Bronchial epithelial cell (primary cell): ENCODE results near the gene MAPT. TPM values are rescaled to one million over a fixed set of nuclear protein-coding genes. Genes with fewer than 3 reads are reported as not detected.

Source experiments
- DNase-seq: peaks from one replicate; pipeline ENCODE4 v3.0.0-alpha.2; 2010; ENCODE audit warnings: low read depth
- FAIRE-seq: peaks from 2 replicates; lab custom pipeline; 2011; peaks lifted over from hg19 to GRCh38; lab: Jason Lieb, UNC
- H3K27me3 ChIP-seq: 2 replicates; pipeline ENCODE4 v1.5.1; 2011; ENCODE audit warnings: low read length; ENCODE audit not compliant: control insufficient read depth, insufficient read depth
- H3K36me3 ChIP-seq: 2 replicates; pipeline ENCODE4 v1.5.1; 2011; ENCODE audit warnings: low read length; ENCODE audit not compliant: control insufficient read depth, insufficient read depth
- H3K4me3 ChIP-seq: 2 replicates; pipeline ENCODE4 v1.5.1; 2011; ENCODE audit warnings: mild to moderate bottlenecking, low read depth, low read length, control low read depth
- total RNA-seq: library from RNA; depleted of rRNA; stranded (reverse); fragments of >200 nt; gene quantifications from 2 replicates; pipeline ENCODE4 v1.2.1, GENCODE V29; 2014
- TF ChIP-seq, protein P1 (sequence below): IDR thresholded peaks from 2 replicates; pipeline ENCODE4 v1.5.1; 2011; ENCODE audit warnings: mild to moderate bottlenecking, moderate library complexity, low read length, control low read depth, inconsistent platforms; ENCODE audit not compliant: insufficient read depth, severe bottlenecking

The MAPT gene
- total RNA-seq, 1 donor from 2014 or later: 0.26 TPM

DNA sequence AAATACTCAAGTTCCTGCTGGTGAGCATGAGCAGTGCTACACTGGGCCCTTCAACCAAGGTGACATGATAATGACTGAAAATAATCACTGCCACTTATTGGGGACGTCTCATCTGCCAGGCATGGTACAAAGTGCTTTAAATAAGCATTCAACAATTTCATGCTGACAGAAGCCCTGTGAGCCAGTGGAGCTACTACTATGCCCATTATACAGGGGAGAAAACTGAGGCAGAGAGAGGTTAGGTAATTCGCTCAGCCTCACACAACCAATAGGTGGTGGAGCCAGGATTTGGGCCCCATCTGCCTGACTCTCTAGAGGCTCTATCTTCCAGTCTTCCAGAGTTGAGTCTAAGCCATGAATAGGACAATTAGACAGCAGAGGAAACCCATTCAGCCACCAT, 74.4 kb downstream of the MAPT start:
- Histone ChIP-seq H3K36me3 (no peaks in the 10 kb centered on the region), H3K4me3 (no peak overlapping the region), H3K27me3 (peaks cover 19% of the 10 kb centered on the region)
- no peak for FAIRE-seq
- no peak for DNase-seq
- TF ChIP-seq, protein P1, sequence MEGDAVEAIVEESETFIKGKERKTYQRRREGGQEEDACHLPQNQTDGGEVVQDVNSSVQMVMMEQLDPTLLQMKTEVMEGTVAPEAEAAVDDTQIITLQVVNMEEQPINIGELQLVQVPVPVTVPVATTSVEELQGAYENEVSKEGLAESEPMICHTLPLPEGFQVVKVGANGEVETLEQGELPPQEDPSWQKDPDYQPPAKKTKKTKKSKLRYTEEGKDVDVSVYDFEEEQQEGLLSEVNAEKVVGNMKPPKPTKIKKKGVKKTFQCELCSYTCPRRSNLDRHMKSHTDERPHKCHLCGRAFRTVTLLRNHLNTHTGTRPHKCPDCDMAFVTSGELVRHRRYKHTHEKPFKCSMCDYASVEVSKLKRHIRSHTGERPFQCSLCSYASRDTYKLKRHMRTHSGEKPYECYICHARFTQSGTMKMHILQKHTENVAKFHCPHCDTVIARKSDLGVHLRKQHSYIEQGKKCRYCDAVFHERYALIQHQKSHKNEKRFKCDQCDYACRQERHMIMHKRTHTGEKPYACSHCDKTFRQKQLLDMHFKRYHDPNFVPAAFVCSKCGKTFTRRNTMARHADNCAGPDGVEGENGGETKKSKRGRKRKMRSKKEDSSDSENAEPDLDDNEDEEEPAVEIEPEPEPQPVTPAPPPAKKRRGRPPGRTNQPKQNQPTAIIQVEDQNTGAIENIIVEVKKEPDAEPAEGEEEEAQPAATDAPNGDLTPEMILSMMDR: no peak

DNA sequence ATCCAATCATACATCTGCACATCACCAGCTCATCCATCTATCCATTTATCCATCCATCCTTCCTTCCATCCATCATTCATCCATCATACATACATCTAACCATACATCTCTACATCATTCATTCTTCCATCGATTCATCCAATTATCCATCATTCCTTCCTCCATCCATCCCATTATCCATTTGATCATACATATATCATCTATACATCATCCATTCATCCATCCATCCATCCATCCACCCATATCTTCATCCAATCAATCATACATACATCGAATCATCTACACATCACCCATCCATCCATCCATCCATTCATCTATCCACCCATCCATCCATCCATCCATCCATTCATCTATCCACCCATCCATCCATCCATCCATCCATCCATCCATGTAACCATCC, 75.4 kb downstream of the MAPT start:
- Histone ChIP-seq H3K27me3 (peaks cover 18% of the 10 kb centered on the region), H3K36me3 (no peaks in the 10 kb centered on the region), H3K4me3 (no peak overlapping the region)
- DNase-seq: no peak
- TF ChIP-seq, protein P1: no peak
- FAIRE-seq: no peak

DNA sequence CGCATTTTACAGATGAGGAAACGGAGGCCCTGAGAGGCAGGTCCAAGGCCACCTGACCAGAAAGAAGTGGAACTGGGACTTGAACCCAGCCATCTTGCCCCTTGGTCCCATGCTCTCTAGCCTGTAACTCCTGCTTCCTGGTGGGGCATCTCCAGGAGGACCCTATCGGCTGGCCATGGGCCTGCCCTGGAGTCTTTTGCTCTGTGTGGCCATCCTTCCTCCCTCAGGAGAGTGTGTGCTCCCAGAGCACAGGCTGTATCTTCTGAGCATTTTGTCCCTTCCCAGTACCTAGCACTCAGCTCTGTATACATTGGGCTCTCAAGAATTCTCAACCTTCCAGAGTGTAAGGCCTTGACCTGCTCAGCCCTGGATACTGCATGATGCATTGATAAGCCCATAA, 76.3 kb downstream of the MAPT start:
- TF ChIP-seq, protein P1: no peak
- peaks cover 18% of the 10 kb centered on the region for H3K27me3 ChIP-seq
- H3K36me3 ChIP-seq: no peaks in the 10 kb centered on the region
- no peak overlapping the region for H3K4me3 ChIP-seq
- no peak for FAIRE-seq
- DNase-seq: no peak

DNA sequence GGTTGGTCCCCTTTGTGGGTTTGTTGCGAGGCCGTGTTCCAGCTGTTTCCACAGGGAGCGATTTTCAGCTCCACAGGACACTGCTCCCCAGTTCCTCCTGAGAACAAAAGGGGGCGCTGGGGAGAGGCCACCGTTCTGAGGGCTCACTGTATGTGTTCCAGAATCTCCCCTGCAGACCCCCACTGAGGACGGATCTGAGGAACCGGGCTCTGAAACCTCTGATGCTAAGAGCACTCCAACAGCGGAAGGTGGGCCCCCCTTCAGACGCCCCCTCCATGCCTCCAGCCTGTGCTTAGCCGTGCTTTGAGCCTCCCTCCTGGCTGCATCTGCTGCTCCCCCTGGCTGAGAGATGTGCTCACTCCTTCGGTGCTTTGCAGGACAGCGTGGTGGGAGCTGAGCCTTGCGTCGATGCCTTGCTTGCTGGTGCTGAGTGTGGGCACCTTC, 77.4 kb downstream of the MAPT start:
- H3K36me3 ChIP-seq: no peaks in the 10 kb centered on the region
- DNase-seq (no peak), FAIRE-seq (no peak)
- H3K4me3 ChIP-seq: no peak overlapping the region
- H3K27me3 ChIP-seq: peaks cover 13% of the 10 kb centered on the region
- TF ChIP-seq, protein P1: no peak

DNA sequence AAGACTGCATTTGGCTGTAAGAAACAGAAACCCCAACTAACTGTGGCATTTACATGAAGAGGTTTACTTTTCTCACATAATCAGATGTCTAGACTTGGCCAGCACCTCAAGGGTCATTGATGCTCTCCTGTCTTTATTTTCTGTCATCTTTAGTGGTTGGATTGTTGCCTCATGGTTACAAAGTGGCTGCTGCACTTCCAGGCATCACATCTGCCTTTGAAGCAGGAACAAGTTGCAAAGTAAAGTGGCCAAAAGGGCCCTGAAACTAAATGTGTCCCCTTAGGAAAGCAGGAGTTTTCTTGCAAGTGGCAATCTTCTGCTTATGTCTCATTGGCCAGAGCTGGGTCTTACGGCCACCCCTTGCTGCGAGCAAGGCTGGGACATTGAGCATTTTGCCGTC, 78.2 kb downstream of the MAPT start:
- H3K36me3 ChIP-seq: no peaks in the 10 kb centered on the region
- no peak for FAIRE-seq

More for the DNA sequence above, 78.2 kb downstream of the MAPT start:
- peaks cover 5% of the 10 kb centered on the region for H3K27me3 ChIP-seq
- no peak for DNase-seq
- TF ChIP-seq, protein P1: no peak
- H3K4me3 ChIP-seq: no peak overlapping the region
